Epidermal melanocyte (primary cell): Measurements from ENCODE around the gene KRT79.
"Not testable (repeated sequence)": the region's sequence is repeated elsewhere in the genome, so short reads cannot be mapped to it uniquely, and the experiment has no call there.

Experiments used
- DNase-seq: peaks from one replicate; pipeline ENCODE4 v3.0.0; 2011; ENCODE audit warnings: low spot score; ENCODE audit not compliant: insufficient read length

The KRT79 gene

GRCh38 chr12:52833922-52834726 is at the start of gene KRT79:
KRT79 (minus strand) TSS chr12:52834311; CDS start chr12:52834260, 51 bp downstream.
- no peak for DNase-seq

GRCh38 chr12:52880499-52880898 is 46.4 kb upstream of the KRT79 start:
- not testable (repeated sequence) for DNase-seq

GRCh38 chr12:52879394-52880351 is 45.6 kb upstream of the KRT79 start:
- DNase-seq: peak; percentile 88

GRCh38 chr12:52878507-52879393 is 44.6 kb upstream of the KRT79 start:
- no peak for DNase-seq

- DNase-seq: no peak
Measured at GRCh38 chr12:52877242-52877641, 43.1 kb upstream of the KRT79 start.

GRCh38 chr12:52876372-52876771 is 42.3 kb upstream of the KRT79 start:
- DNase-seq: no peak

GRCh38 chr12:52874573-52875435 is 40.7 kb upstream of the KRT79 start:
- no peak for DNase-seq

GRCh38 chr12:52873832-52874572 is 39.9 kb upstream of the KRT79 start:
- peak; percentile 54 for DNase-seq

GRCh38 chr12:52873513-52873831 is 39.4 kb upstream of the KRT79 start:
- no peak for DNase-seq

- DNase-seq: no peak
Measured at GRCh38 chr12:52872644-52873389, 38.7 kb upstream of the KRT79 start.

- peak; percentile 64 for DNase-seq
Measured at GRCh38 chr12:52871291-52872039, 37.4 kb upstream of the KRT79 start.

- no peak for DNase-seq
Measured at GRCh38 chr12:52870361-52871290, 36.5 kb upstream of the KRT79 start.

GRCh38 chr12:52867642-52868041 is 33.5 kb upstream of the KRT79 start:
- no peak for DNase-seq

- DNase-seq: no peak
Measured at GRCh38 chr12:52867152-52867551, 33.0 kb upstream of the KRT79 start.

- DNase-seq: peak; percentile 82
Measured at GRCh38 chr12:52865090-52865944, 31.2 kb upstream of the KRT79 start.

GRCh38 chr12:52862023-52862422 is 27.9 kb upstream of the KRT79 start:
- DNase-seq: no peak
